Endometrium (tissue), 2 donors: Measurements from ENCODE around the gene ZNF317.
A peak's percentile ranks its signal among the peaks of the same experiment; 100 is the strongest.
"Not testable (repeated sequence)": the region's sequence is repeated elsewhere in the genome, so short reads cannot be mapped to it uniquely, and the experiment has no call there.

Source experiments
- FAIRE-seq: peaks from 2 replicates; lab custom pipeline; 2012; peaks lifted over from hg19 to GRCh38; lab: Jason Lieb, UNC
- donor health status: control.
- donor health status: control.

Gene ZNF317

GRCh38 chr19:9175326-9175725 is 35.1 kb downstream of the ZNF317 start:
- no peak for FAIRE-seq

GRCh38 chr19:9178901-9179300 is 38.7 kb downstream of the ZNF317 start, which contains the start of gene OR7D2:
Gene OR7D2 (plus strand): TSS chr19:9178979. CDS start chr19:9185782, 6,803 bp downstream.
- no peak for FAIRE-seq

- FAIRE-seq = no peak
These were observed 42.8 kb downstream of the ZNF317 start for GRCh38 chr19:9183000-9183399.

GRCh38 chr19:9187191-9187590 is 47.0 kb downstream of the ZNF317 start:
- no peak for FAIRE-seq

- no peak for FAIRE-seq
These were observed 49.3 kb downstream of the ZNF317 start for GRCh38 chr19:9189535-9189934.

- not testable (repeated sequence) for FAIRE-seq
These were observed 57.8 kb downstream of the ZNF317 start for GRCh38 chr19:9198044-9198443.

GRCh38 chr19:9205501-9206113 is 65.4 kb downstream of the ZNF317 start:
- FAIRE-seq = peak; percentile 15
